HepG2 (cell line): ENCODE data around the gene NFYC.
A peak's percentile ranks its signal among the peaks of the same experiment; 100 is the strongest.

Experiments used
- BRCA1 ChIP-seq: sonication (generic); formaldehyde crosslinking; IDR thresholded peaks from 2 replicates; pipeline ENCODE4 v1.4.0; 2020; ENCODE audit warnings: missing genetic modification reagents
- CTCF ChIP-seq: sonication (generic); formaldehyde crosslinking; IDR thresholded peaks from 2 replicates; pipeline ENCODE4 v1.5.0; 2020; ENCODE audit warnings: mild to moderate bottlenecking, missing genetic modification reagents, moderate library complexity
- HDAC2 ChIP-seq: sonication (generic); formaldehyde crosslinking; IDR thresholded peaks from 2 replicates; pipeline ENCODE4 v1.4.0; 2020; ENCODE audit warnings: missing genetic modification reagents
- HIC2 ChIP-seq: sonication (generic); formaldehyde crosslinking; IDR thresholded peaks from 2 replicates; pipeline ENCODE4 v1.9.0; 2022; ENCODE audit warnings: low read depth, missing genetic modification reagents
- RFX5 ChIP-seq: IDR thresholded peaks from 2 replicates; pipeline ENCODE4 v1.6.1; 2011; ENCODE audit warnings: low read depth, low read length, improper control_type of control experiment
- TCF7L2 ChIP-seq: IDR thresholded peaks from 2 replicates; pipeline ENCODE4 v1.6.1; 2011; ENCODE audit warnings: mild to moderate bottlenecking, low read depth, low read length, moderate library complexity
- ZNF138 ChIP-seq: sonication (generic); formaldehyde crosslinking; IDR thresholded peaks from 2 replicates; pipeline ENCODE4 v1.5.0; 2020; ENCODE audit warnings: mild to moderate bottlenecking, low read depth, missing genetic modification reagents
- ZNF333 ChIP-seq: sonication (generic); formaldehyde crosslinking; IDR thresholded peaks from 2 replicates; pipeline ENCODE4 v1.4.0; 2020; ENCODE audit warnings: mild to moderate bottlenecking, missing genetic modification reagents, borderline replicate concordance
- ZNF512 ChIP-seq: sonication (generic); formaldehyde crosslinking; IDR thresholded peaks from 2 replicates; pipeline ENCODE4 v1.4.0; 2020; ENCODE audit warnings: mild to moderate bottlenecking, missing genetic modification reagents
- ZNF549 ChIP-seq: sonication (generic); formaldehyde crosslinking; IDR thresholded peaks from 2 replicates; pipeline ENCODE4 v1.5.0; 2020; ENCODE audit warnings: missing genetic modification reagents
- ZSCAN25 ChIP-seq: sonication (generic); formaldehyde crosslinking; IDR thresholded peaks from 2 replicates; pipeline ENCODE4 v1.8.0; 2022; ENCODE audit warnings: mild to moderate bottlenecking, missing genetic modification reagents

GRCh38 chr1:40668769-40669525 is 22.6 kb upstream of the NFYC start:
- no peak for TF ChIP-seq ZNF512 (CRISPR knock-in tag)
- no peak for TF ChIP-seq ZNF138 (CRISPR knock-in tag)
- no peak for TF ChIP-seq HIC2 (CRISPR knock-in tag)
- no peak for TF ChIP-seq ZNF333 (CRISPR knock-in tag)
- peak; percentile 81 for TF ChIP-seq CTCF (CRISPR knock-in tag)
- TF ChIP-seq RFX5: no peak
- TF ChIP-seq HDAC2 (CRISPR knock-in tag): no peak
- no peak for TF ChIP-seq BRCA1
- no peak for TF ChIP-seq ZSCAN25
- no peak for TF ChIP-seq ZNF549 (CRISPR knock-in tag)
- TF ChIP-seq TCF7L2: no peak
